ENCODE results near the gene ADISSP. TPM values are rescaled to one million over a fixed set of nuclear protein-coding genes. Genes with fewer than 3 reads are reported as not detected.

The ADISSP gene
- total RNA-seq, 1 donor from 2014 or later = 62.0 TPM

- DNase-seq (ENCODE audit: low read depth) = no peak
- no peak overlapping the region for H3K4me3 ChIP-seq (ENCODE audit: low read depth, low read length)
- no peak for TF ChIP-seq CTCF (conservative IDR thresholded peaks at IDR 0.05; ENCODE audit: low read depth, low read length)
Observed at GRCh38 chr20:3705491-3705969, 62.0 kb downstream of the ADISSP start.

GRCh38 chr20:3704087-3704486 is 63.5 kb downstream of the ADISSP start:
- no peak overlapping the region for H3K4me3 ChIP-seq (ENCODE audit: low read depth, low read length)
- DNase-seq (ENCODE audit: low read depth) = no peak
- no peak for TF ChIP-seq CTCF (conservative IDR thresholded peaks at IDR 0.05; ENCODE audit: low read depth, low read length)

Other genes with a start within 250 kb of the ADISSP start
- not detected in 2 replicates for gene GFRA4, start 104.4 kb downstream of the ADISSP start, total RNA-seq
- gene ADAM33, start 85.7 kb downstream of the ADISSP start, total RNA-seq = not detected in 2 replicates
- gene SIGLEC1, start 55.2 kb downstream of the ADISSP start, total RNA-seq = not detected in 2 replicates
- not detected in 2 replicates for gene HSPA12B, start 35.1 kb downstream of the ADISSP start, total RNA-seq
- gene SPEF1, start 13.7 kb upstream of the ADISSP start, total RNA-seq = 0.92 TPM in 1 of 2 replicates, not detected in the other
- 82.3 and 99.8 TPM in 2 replicates for gene CENPB, start 19.0 kb upstream of the ADISSP start, total RNA-seq
- gene CDC25B, start 28.6 kb upstream of the ADISSP start, total RNA-seq = 42.3 and 46.6 TPM in 2 replicates
- gene AP5S1, start 52.8 kb upstream of the ADISSP start, total RNA-seq = 14.4 and 22.5 TPM in 2 replicates
- 20.8 and 22.2 TPM in 2 replicates for gene MAVS, start 79.1 kb upstream of the ADISSP start, total RNA-seq
- gene PANK2, start 121.6 kb upstream of the ADISSP start, total RNA-seq = 29.3 and 45.4 TPM in 2 replicates
- 9.1 and 9.7 TPM in 2 replicates for gene RNF24, start 247.8 kb upstream of the ADISSP start, total RNA-seq

All from epithelial cell of proximal tubule (primary cell).